NCI-H1694 treated with DMSO at 0.1 percent for 48 hours (cell line): ENCODE data around the gene KDM5A.
"Not testable (repeated sequence)": the region's sequence is repeated elsewhere in the genome, so short reads cannot be mapped to it uniquely, and the experiment has no call there.

Experiments
- DNase-seq: peaks from one replicate; lab custom pipeline; 2025; lab: John Stamatoyannopoulos, UW

The KDM5A gene

DNA sequence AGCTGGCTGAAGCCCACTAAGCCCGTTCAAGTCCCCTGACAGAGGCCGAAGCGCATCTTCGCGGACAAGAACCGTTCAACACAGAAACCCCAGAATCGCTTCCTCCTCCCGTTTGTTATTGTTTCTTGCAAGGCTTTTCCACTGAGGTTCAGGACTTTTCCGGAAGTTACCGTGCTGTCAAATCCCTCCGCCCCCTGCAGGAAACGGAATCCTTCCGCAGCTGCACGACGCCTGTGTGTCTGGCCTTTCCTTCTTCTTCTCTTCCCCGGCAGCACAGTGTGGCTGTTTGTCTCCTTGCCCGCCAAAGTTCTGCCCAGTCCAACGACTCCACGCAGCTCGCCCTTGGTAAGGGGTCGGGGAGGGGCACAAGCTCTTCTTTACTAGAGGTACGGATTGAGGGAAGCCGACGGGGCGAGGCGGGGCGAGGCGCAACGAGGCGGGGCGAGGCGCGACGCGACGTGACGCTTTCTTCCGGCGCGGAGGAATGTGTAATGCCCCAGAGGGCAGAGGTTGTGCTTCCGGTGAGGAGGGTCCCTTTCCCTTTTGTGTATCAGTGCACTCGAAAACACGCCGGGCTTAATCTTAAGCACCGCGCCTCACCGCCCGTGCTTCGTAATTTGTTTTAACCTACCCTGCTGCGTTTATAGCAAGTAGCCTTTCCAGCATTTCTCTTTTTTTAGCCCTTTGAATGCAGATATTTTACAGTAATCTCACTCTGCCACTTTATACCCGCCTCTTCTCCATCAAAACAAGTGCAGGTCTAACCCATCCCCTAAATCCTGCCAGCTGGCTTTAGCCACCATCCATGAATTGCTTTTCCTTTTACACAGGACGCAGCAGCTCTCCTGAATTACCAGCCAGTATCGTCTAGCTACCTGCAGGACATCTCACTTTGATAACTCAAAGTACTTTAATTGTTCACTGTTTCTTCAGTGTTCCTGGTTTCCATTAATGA lies at the start of gene KDM5A:
TSS of gene KDM5A (minus strand) at position 179 of the 955 bp plus-strand sequence. CDS start 229 bp downstream, outside the sequence.
- DNase-seq: no peak

DNA sequence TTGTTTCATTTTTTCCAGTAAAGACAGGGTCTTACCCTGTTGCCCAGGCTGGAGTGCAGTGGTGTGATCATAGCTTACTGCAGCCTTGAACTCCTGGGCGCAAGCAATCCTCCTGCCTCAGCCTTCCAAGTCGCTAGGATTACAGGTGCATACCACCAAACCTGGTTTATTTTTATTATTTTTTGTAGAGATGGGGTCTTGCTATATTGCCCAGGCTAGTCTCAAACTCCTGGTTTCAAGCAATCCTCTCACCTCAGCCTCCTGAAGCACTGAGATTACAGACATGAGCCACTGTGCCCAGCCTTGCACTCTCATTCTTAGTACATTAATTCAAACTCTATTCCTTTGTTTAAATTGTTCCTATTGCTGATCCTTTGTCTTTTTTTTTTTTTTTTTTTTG lies 46.6 kb upstream of the KDM5A start:
- not testable (repeated sequence) for DNase-seq

DNA sequence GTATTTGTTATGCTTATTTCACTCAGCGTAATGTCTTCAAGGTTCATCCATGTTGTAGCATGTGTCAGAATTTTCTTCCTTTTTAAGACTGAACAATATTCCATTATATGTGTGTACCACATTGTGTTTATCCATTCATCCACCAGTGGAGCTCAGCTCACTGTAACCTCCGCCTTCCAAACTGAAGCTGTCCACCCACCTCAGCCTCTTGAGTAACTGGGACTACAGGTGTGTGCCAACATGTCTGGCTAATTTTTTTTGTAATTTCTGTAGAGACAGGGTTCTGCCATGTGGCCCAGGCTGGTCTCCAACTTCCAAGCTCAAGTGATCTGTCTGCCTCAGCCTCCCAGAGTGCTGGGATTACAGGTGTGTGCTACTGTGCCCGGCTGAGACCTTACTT lies 33.4 kb upstream of the KDM5A start:
- no peak for DNase-seq

DNA sequence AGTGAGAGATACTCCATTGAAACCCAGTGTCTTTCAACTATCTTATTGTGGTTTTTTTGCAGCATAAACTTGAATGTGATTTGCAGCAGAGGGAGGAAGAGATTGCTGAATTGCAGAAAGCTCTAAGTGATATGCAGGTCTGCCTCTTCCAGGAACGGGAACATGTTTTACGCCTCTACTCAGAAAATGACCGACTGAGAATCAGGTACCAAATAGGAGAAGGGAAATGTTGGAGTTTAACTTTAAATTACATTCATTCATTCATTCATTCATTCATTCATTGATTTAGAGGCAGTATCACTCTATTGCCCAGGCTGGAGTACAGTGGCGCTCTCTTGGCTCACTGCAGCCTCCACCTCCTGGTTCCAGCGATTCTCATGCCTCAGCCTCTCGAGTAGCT lies 29.3 kb upstream of the KDM5A start:
- no peak for DNase-seq

DNA sequence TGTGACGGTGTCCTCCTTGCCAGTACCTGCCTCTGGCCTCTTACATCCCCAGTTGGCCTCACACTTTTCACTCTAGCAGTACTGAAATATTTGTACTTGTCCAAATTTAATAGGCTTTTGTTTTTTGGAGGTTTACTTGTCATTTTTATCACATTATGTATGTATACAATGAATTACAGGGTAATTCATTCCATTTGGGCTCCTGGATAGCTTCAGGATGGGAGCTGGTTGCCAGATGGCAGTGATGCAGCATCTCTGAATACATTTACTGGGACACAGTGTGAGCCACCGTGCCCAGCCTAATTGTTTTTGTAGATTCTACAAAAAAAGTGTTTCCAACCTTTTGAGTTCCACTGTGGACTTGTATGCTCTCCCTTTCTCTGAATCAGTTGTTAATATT lies 25.7 kb upstream of the KDM5A start:
- DNase-seq: no peak

DNA sequence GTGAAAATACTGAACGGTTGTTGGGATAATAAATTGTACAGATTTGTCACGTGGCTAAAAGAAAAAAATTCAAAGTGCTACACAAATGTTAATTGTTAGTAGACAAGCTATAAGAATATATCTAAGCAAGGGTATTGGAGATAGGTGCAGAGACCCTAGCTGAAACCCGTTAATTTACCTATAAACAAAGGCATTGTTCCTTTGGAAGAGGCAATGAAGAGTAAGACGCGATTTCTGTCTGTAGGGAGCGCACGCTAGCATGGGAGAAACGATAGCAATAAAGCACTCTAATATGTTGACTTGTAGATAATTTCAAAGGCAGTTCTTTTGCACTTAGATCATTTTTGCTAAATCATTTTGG lies 12.9 kb upstream of the KDM5A start:
- DNase-seq: no peak

DNA sequence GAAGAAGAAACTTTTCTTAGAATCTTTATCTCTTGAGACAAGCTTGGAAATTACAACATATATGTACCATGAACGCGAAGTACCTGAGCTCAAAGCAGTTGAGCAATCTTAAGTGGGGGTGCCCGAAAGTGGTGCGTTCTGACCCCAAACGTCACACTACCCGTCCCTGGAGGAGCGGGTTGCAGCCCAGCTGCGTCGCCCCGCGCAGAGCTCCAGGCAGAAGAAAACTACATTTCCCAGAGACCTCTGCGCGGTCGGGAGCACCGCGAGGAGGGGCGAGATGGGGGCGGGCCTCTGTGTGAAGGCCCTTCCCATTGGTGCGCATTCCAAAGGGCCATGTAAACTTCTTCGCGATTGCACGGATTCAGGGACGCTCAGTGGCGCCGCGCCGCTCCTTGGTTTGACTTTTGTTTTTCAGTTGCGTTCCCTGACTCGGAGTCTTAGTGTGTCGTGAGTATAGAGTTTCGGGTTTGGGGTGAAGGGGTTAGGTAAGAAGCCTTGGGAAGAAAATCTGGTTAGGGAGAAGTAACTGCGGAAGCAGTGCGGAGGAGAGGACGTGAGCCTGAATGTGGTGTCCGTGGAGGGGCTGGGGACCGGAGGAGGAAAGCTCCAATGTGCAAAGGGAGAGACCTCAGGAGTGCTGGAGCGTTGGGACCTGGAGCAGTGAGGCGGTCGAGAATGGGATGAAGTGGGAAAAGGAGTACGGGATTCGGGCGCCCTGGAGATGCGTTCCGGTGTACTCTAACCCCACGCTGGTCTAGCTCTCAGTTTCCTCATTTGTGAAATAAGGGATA lies 12.3 kb upstream of the KDM5A start, which contains the start of gene CCDC77:
TSS of gene CCDC77 (plus strand) at position 410 of the 794 bp plus-strand sequence. CDS start 7,740 bp downstream, outside the sequence.
- no peak for DNase-seq

DNA sequence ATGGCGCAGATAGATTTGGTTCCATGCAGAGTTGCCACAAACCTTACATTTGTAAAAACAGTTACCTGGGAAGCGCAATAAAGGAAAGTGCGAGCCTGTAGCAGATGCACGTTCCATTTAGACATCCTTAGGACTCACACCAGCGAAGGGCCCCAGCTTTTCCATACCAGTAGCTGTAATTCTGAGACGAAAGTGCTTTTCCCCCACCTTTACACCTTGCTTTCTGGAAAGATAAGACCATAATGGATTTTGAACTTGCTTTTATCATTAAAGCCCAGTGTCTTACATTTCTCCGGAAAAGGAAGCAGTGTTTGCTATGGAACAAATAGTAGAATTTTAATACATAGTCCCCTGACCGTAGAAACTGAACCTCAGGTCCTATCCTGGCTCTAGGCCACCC lies 11.7 kb upstream of the KDM5A start:
- no peak for DNase-seq

DNA sequence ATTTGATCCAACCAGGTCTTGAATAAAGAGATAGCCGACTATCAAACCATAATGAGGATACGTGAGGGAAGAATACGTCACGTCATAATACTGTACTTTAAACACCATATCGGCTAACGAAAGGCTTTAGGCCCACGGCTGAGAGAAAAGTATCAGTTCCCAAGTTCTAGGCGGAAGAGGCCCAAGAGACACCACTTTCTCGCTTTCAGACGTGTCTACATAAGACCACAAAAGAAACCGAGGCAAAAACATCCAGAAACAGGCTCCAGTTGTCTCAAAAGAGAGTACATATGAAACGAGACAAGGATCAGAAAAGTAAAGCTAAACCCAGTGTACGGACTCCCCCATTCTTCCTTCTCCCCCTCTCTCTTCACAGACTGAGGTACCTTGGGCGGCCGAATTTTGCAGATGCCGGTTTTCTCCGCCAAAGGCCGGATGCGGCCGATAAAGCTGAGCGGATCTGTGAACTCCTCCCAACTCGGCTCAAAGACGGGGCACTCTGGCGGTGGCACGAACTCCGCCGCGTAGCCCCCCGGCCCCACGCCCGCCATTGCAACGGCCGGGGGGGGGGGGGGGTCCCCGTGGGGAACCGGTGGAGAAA lies 479 bp downstream of the KDM5A start:
- DNase-seq: no peak

DNA sequence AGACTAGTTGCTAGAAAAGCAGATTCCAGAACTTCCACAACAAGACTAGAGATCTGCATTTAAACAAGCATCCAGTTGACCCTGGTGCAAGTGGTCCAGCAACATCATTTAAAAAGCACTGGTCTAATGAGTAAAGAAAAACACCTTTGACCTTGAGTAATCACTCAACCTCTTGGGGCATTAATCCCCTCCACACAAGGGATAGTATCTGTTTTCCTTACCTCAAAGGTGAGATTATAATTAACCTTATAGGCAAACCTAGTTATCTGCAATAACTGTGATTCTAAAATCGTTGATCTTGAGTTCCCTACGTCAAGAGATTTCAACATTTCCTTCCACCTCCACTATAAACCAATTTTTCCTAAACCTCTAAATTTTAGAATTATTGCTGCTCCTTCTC lies 1.1 kb downstream of the KDM5A start:
- DNase-seq: no peak

DNA sequence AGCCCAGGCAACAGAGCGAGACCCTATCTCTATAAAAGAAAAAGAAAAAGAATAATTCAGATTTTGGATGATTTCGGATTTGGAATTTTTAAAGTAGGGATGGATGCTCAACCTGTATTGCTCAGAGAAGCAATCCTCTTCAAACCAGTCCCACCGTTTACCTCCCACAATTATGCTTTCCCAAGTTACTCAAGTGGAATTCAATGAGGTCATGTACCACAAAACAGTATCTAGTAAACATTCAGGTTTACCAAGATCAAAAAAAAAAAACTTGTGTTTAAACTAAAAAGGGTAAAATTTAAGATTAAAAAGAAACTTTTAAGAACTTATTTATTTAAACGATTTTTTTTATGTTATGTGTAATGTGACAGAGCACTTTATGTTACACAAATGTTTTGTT lies 2.5 kb downstream of the KDM5A start:
- DNase-seq: no peak

DNA sequence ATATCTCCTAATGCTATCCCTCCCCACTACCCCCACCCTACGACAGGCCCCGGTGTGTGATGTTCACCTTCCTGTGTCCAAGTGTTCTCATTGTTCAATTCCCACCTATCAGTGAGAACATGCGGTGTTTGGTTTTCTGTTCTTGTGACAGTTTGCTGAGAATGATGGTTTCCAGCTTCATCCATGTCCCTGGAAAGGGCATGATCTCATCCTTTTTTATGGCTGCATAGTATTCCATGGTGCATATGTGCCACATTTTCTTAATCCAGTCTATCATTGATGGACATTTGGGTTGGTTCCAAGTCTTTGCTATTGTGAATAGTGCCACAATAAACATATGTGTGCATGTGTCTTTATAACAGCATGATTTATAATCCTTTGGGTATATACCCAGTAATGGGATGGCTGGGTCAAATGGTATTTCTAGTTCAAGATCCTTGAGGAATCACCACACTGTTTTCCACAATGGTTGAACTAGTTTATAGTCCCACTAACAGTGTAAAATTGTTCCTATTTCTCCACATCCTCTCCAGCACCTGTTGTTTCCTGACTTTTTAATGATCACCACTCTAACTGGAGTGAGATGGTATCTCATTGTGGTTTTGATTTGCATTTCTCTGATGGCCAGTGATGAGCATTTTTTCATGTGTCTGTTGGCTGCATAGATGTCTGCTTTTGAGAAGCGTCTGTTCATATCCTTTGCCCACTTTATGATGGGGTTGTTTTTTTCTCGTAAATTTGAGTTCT lies 18.2 kb downstream of the KDM5A start:
- DNase-seq: not testable (repeated sequence)

DNA sequence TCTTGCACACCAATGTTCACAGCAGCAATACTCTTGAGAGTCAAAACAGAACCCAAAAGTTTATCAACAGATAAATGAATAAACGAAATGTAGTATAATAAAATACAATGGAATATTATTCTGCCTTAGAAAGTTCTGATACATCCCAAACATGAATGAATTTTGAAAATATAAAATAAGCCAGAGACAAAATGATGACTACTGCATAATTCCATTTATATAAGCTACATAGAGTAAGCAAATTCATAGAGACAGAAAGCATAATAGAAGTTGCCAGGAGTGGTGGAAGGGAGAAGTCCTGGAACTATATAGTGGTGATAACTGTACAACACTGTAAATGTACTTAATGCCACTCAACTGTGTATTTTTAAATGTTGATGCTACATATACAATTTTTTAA lies 21.1 kb downstream of the KDM5A start:
- DNase-seq: no peak

DNA sequence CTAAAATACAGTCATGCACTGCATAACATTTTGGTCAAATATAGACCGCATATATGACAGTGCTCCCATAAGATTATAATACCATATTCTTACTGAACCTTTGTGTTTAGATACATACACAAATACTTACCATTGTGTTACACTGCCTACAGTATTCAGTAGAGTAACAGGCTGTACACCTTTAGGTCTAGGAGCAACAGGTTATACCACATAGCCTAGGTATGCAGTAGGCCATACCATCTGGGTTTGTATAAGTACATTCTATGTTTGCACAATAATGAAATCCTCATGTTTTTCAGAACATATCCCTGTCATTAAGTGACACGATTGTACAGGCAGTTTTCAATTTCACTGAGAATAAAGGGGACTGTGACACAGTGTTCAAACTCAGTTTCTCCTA lies 22.3 kb downstream of the KDM5A start:
- DNase-seq: no peak

DNA sequence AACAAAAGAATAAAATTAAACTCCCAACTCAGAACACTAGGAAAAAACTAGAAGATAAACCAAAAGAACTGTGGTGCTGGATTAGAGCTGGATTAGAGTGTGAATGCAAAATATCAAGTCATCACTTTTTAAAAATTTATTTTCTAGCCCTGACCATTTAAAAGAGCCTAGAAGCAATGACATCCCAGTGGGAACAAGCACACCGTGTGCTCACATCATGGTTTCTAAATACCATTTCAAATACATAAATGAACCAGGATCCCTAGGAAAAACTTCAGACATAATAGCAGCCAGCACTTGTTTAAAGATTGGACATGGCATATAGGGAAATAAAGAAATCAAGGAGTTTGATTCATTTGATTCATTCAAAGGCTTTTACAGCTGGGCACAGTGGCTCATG lies 30.0 kb downstream of the KDM5A start:
- no peak for DNase-seq

DNA sequence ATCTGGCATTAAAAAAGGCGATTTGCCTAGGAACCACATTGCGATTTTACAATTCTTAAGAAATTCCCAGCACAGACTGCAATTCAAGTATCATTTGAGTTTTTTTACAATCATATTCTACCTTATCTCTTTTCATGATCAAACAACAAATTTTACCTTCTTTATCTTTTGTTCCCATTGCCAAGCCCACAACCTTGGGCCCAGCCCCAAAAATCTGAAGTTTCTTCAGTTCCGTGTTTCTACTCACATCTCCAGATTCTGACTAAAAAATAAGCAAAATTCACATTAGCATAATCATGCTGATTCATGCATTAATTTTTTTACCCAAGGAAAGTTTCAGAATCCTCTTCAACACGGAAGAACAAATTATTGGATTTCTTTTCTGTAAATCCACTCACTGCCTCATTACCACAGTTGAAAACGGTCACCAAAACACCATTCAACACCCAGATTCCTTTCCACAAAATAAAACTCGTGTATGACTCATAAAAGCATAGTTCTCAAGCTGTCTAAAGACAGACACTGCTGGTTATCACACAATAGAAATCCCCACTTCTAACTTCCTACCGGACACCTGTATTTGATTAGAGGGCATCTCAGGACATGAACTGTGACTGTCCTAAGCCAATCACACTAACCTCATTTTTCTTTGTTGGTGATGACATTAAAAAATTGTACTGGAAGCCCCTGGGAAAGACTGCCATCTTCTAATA lies 32.7 kb downstream of the KDM5A start:
- DNase-seq: no peak

DNA sequence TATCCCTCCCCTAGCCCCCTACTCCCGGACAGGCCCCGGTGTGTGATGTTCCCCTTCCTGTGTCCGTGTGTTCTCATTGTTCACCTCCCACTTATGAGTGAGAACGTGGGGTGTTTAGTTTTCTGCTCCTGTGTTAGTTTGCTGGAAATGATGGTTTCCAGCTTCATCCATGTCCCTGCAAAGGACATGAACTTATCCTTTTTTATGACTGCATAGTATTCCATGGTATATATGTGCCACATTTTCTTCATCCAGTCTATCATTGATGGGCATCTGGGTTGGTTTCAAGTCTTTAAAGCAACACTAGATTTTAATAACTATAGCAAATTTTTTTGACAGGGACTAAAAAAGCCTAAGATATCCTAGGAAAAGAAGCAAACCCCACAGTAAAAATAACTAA lies 37.9 kb downstream of the KDM5A start:
- DNase-seq: not testable (repeated sequence)

DNA sequence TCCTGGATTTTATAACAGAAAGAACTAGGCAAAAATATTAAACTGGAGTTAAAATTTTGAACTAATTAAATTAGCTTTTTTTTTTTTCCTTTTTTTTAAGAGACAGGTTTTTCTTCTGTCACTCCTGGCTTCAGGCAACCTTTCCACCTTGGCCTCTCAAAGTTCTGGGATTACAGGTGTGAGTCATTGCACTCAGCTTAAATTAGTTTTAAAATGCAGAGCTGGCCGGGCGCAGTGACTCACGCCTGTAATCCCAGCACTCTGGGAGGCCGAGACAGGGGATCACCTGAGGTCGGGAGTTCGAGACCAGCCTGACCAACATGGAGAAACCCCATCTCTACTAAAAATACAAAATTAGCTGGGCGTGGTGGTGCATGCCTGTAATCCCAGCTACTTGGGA lies 39.5 kb downstream of the KDM5A start:
- not testable (repeated sequence) for DNase-seq

DNA sequence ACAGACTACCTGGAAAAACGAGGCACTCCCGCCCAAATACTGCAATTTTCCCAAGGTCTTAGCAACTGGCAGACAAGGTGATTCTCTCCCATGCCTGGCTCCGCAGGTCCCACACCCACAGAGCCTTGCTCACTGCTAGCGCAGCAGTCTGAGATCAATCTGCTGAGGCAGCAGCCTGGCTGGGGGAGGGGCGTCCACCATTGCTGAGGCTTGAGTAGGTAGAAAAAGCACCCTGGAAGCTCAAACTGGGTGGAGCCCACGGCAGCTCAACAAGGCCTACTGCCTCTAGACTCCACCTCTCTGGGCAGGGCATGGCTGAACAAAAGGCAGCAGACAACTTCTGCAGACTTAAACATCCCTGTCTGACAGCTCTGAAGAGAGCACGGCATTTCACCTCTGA lies 46.1 kb downstream of the KDM5A start:
- DNase-seq: not testable (repeated sequence)

DNA sequence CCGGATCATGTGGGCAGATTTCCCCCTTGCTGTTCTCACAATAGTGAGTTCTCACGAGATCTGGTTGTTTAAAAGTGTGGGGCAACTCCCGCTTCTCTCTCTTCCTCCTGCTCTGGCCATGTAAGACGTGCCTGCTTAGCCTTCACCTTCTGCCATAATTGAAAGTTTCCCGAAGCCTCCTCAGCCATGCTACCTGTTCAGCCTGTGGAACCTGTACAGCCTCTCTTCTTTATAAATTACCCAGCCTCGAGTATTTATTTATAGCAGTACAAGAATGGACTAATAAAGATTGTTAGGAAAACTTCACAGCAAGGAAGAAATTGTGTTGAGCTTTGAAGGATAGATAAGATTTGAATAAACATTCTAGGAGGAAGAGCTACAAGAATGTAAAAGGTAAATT lies 52.1 kb downstream of the KDM5A start:
- DNase-seq: no peak

DNA sequence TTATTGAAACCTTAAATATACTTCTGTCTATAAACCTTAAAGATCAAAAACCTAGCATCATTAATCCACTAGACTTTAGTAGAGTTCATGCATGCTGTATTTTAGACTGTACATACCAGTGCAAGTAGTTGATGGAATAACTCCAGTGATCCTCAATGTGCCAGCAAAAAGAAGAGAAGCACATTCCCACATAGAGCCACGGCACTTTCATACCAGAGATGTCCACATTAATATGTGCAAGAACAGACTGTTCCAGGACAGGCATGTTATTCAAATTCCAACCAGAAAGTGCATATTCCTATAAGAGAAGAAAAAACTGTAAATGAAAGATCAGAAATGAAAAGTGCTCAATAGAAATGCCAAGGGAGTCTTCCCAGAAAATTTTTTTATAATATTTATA lies 55.0 kb downstream of the KDM5A start:
- no peak for DNase-seq
